HG03097 (cell line): ENCODE data around the gene MTCH1.

Experiments used
- ATAC-seq: cut with Tn5 transposase; IDR thresholded peaks from one replicate; pipeline ENCODE4 v1.9.1; 2021; ENCODE audit not compliant: unreplicated experiment, low FRiP score

Gene MTCH1

GRCh38 chr6:36929607-36930006 is 56.4 kb downstream of the MTCH1 start:
- no peak for ATAC-seq

GRCh38 chr6:36929152-36929551 is 56.8 kb downstream of the MTCH1 start:
- ATAC-seq, result no peak

GRCh38 chr6:36928547-36928918 is 57.5 kb downstream of the MTCH1 start:
- ATAC-seq, result no peak

GRCh38 chr6:36927691-36928546 is 58.1 kb downstream of the MTCH1 start:
- ATAC-seq, result no peak

- ATAC-seq, result no peak
Observed at GRCh38 chr6:36926708-36927513, 59.1 kb downstream of the MTCH1 start.

GRCh38 chr6:36925809-36926208 is 60.2 kb downstream of the MTCH1 start:
- no peak for ATAC-seq

- no peak for ATAC-seq
Observed at GRCh38 chr6:36924778-36925374, 61.1 kb downstream of the MTCH1 start.

GRCh38 chr6:36924131-36924530 is 61.9 kb downstream of the MTCH1 start:
- no peak for ATAC-seq

GRCh38 chr6:36920546-36920945 is 65.5 kb downstream of the MTCH1 start:
- ATAC-seq, result no peak

- ATAC-seq, result no peak
Observed at GRCh38 chr6:36920049-36920448, 65.9 kb downstream of the MTCH1 start.
